ENCODE results near the gene PRKAG2. TPM values are rescaled to one million over a fixed set of nuclear protein-coding genes. Genes with fewer than 3 reads are reported as not detected.

PRKAG2 gene
- polyA plus RNA-seq, 3 donors: 29.2 to 59.8 (median 30.9) TPM

DNA sequence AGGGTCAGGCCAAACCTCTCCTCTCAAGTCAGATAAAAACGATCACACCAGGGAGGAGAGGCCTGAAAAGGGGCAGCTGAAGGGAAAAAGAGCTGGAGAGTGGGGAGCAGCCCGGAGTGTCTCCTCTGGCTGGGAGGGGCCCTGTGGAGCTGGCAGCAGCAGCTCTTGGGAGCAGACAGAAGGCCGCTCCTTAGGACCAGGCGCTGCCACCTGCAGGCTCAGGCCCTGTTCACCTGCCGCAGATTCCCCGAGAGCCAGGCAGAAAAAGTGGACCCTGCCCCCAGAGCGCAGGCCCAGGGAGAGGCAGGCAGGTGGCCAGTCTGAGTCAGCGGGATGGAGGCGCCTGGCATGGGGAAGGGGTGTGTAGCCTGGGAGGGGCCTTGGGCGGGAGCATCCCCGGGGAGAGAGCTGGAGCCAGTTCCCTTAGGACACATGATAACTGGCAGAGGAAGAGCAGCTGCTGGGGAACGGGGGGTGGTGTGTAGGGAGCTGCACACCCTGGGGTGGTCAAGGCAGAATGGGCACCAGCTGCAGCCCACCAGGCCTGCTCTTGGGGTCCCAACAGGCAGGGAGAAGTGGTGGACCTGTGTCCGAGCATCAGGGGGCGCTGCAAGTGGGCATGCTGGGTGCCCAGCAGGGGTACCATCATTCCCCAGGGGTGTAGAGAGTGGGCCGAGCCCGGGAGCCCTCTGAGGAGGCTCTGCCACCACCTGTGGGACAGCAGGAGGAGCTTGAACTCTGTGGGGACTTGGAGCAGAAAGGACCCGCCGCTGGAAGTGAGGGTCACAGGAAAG is 180.0 kb downstream of the PRKAG2 start:
- intact Hi-C loops (cut with micrococcal nuclease): no loop called here
- Mint-ChIP-seq H3K4me3 (no peak overlapping the region), H3K4me1 (peaks cover 41% of the 10 kb centered on the region), H3K27ac (peak overlapping the region in 3 of 7 donors; percentile 7 to 42 (median 37)), H3K9me3 (peaks cover 0 to 2% (median 0%) of the 10 kb centered on the region in 7 donors), H3K36me3 (peaks cover 33 to 44% of the 10 kb centered on the region in 2 donors), H3K27me3 (ENCODE audit: low read depth in 3 of 3) (peaks cover 0 to 2% (median 1%) of the 10 kb centered on the region in 3 donors)
- peaks cover 21 to 29% of the 10 kb centered on the region in 2 donors for H3K4me1 ChIP-seq (ENCODE audit: control insufficient read depth in 1 of 2, insufficient read depth in 2 of 2, low read length in 2 of 2)
- H3K4me3 ChIP-seq (replicated peaks in 1 of 3; ENCODE audit: low read depth in 2 of 3, low read length in 3 of 3): no peak overlapping the region
- DNase-seq: no peak
- no peak overlapping the region for H3K9ac ChIP-seq (ENCODE audit: insufficient read depth, low read length, poor library complexity, severe bottlenecking)
- no peak overlapping the region for H2AFZ ChIP-seq (ENCODE audit: insufficient read depth, low read depth, low read length, poor library complexity, severe bottlenecking)
- no peak overlapping the region for H3K4me2 ChIP-seq (replicated peaks; ENCODE audit: extremely low read depth, low read length, poor library complexity, severe bottlenecking)
- WGBS (ENCODE audit: insufficient coverage): 96% methylated on average over 17 of the region's 18 CpGs
- no peaks in the 10 kb centered on the region for H3K27me3 ChIP-seq (ENCODE audit: control insufficient read depth in 2 of 2, insufficient read depth in 2 of 2, low read length in 2 of 2)
- H3K27ac ChIP-seq (ENCODE audit: low read depth in 1 of 2, low read length in 2 of 2): no peak overlapping the region
- H3K79me2 ChIP-seq (ENCODE audit: insufficient read depth, low read length): no peaks in the 10 kb centered on the region
- H3K9me3 ChIP-seq (replicated peaks in 1 of 2; ENCODE audit: control insufficient read depth in 1 of 2, insufficient read depth in 1 of 2, low read length in 2 of 2): no peaks in the 10 kb centered on the region
- TF ChIP-seq, protein P1, sequence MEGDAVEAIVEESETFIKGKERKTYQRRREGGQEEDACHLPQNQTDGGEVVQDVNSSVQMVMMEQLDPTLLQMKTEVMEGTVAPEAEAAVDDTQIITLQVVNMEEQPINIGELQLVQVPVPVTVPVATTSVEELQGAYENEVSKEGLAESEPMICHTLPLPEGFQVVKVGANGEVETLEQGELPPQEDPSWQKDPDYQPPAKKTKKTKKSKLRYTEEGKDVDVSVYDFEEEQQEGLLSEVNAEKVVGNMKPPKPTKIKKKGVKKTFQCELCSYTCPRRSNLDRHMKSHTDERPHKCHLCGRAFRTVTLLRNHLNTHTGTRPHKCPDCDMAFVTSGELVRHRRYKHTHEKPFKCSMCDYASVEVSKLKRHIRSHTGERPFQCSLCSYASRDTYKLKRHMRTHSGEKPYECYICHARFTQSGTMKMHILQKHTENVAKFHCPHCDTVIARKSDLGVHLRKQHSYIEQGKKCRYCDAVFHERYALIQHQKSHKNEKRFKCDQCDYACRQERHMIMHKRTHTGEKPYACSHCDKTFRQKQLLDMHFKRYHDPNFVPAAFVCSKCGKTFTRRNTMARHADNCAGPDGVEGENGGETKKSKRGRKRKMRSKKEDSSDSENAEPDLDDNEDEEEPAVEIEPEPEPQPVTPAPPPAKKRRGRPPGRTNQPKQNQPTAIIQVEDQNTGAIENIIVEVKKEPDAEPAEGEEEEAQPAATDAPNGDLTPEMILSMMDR (IDR thresholded peaks at IDR 0.05): no peak
- H4K20me1 ChIP-seq (ENCODE audit: insufficient read depth, low read length): peaks cover 100% of the 10 kb centered on the region
- H3K36me3 ChIP-seq (replicated peaks in 1 of 2; ENCODE audit: control insufficient read depth in 1 of 2, insufficient read depth in 2 of 2, low read length in 2 of 2): peaks cover 2 to 44% of the 10 kb centered on the region in 2 donors

DNA sequence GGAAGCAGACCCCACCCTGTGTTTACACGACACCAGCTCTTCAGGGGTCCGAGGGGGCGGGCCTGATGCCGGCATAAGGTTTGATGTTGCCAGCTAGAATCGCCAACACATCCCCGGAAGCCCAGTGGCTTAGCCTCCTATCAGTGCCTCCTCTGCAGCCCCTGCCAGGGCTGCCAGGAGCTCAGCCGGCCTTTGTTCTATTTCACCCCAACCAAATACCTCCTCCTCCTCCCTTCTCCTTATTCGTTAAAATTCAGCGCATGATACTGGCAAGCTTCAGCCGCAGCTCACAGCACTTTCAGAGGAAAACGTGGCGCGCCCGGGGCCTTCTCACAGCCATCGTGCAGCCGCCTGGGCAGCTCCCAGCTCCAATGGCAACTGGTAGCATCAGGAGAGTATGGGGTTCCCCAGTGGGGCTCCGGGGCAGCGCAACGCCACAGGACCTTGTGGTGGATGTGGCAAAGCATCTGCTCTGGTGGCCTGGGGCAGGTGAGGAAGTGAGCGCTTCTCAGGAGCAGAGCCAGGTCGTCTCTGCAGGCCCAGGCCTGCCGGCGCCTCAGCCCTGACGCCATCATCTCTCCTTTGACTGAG is 180.9 kb downstream of the PRKAG2 start:
- Histone ChIP-seq H3K79me2 (ENCODE audit: insufficient read depth, low read length) (no peaks in the 10 kb centered on the region), H3K9ac (ENCODE audit: insufficient read depth, low read length, poor library complexity, severe bottlenecking) (no peak overlapping the region), H3K4me3 (replicated peaks in 1 of 3; ENCODE audit: low read depth in 2 of 3, low read length in 3 of 3) (no peak overlapping the region), H2AFZ (ENCODE audit: insufficient read depth, low read depth, low read length, poor library complexity, severe bottlenecking) (no peak overlapping the region), H4K20me1 (ENCODE audit: insufficient read depth, low read length) (peaks cover 100% of the 10 kb centered on the region), H3K27me3 (ENCODE audit: control insufficient read depth in 2 of 2, insufficient read depth in 2 of 2, low read length in 2 of 2) (no peaks in the 10 kb centered on the region), H3K36me3 (replicated peaks in 1 of 2; ENCODE audit: control insufficient read depth in 1 of 2, insufficient read depth in 2 of 2, low read length in 2 of 2) (peaks cover 2 to 37% of the 10 kb centered on the region in 2 donors), H3K27ac (ENCODE audit: low read depth in 1 of 2, low read length in 2 of 2) (no peak overlapping the region), H3K4me2 (replicated peaks; ENCODE audit: extremely low read depth, low read length, poor library complexity, severe bottlenecking) (no peak overlapping the region), H3K9me3 (replicated peaks in 1 of 2; ENCODE audit: control insufficient read depth in 1 of 2, insufficient read depth in 1 of 2, low read length in 2 of 2) (no peaks in the 10 kb centered on the region), H3K4me1 (ENCODE audit: control insufficient read depth in 1 of 2, insufficient read depth in 2 of 2, low read length in 2 of 2) (peaks cover 21 to 28% of the 10 kb centered on the region in 2 donors)
- intact Hi-C loops (cut with micrococcal nuclease): no loop called here
- H3K27ac Mint-ChIP-seq: peak overlapping the region in 3 of 7 donors; percentile 19 to 42 (median 37)
- peaks cover 29 to 38% of the 10 kb centered on the region in 2 donors for H3K36me3 Mint-ChIP-seq
- WGBS (ENCODE audit: insufficient coverage): 92% methylated on average over 22 of the region's 24 CpGs
- H3K4me1 Mint-ChIP-seq: peaks cover 40% of the 10 kb centered on the region
- H3K27me3 Mint-ChIP-seq (ENCODE audit: low read depth in 3 of 3): peaks cover 0 to 2% (median 1%) of the 10 kb centered on the region in 3 donors
- H3K4me3 Mint-ChIP-seq: no peak overlapping the region
- peaks cover 0 to 3% (median 0%) of the 10 kb centered on the region in 7 donors for H3K9me3 Mint-ChIP-seq
- DNase-seq: no peak
- TF ChIP-seq, protein P1 (IDR thresholded peaks at IDR 0.05): no peak
